Activated CD8-positive, alpha-beta memory T cell treated with anti-CD3 and anti-CD28 coated beads for 36 hours (primary cell): ENCODE measurements around the gene SLC5A1. TPM values are rescaled to one million over a fixed set of nuclear protein-coding genes. Genes with fewer than 3 reads are reported as not detected.

Source experiments
- CTCF ChIA-PET: fragments of 350-600 bp; sonication (Branson Sonifier 250); formaldehyde crosslinking; loops from one replicate; lab custom pipeline; 2021; ENCODE audit warnings: antibody characterized with exemption; lab: Charles Lee
- POLR2A ChIA-PET: fragments of 350-600 bp; sonication (Branson Sonifier 250); formaldehyde crosslinking; loops from one replicate; lab custom pipeline; 2021; ENCODE audit warnings: antibody characterized with exemption; lab: Charles Lee
- total RNA-seq, 2 experiments: library from RNA; stranded (reverse); gene quantifications; one replicate each; pipeline ENCODE4 v1.2.3, GENCODE V29; 2021

The SLC5A1 gene
- total RNA-seq = not detected

DNA sequence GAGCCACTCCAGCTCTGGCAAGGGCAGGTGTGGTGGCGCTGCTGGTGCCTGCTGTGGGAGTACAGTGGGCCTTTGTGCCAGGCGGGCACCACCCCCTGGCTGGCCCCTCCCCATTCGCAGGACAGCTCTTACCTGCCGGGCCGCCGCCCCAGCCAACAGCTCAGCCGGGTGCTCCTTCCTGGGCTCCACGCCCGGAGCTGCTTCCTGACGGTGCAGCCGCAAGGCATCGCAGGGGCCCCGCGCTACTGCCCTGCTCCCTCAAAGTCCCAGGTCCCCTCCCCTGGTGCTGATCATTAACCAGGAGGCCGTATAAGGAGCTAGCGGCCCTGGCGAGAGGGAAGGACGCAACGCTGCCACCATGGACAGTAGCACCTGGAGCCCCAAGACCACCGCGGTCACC is at the start of gene SLC5A1:
Gene SLC5A1, plus strand, starts transcription at position 338 of the 400 bp plus-strand sequence. Its CDS starts 21 bp downstream, at position 359.
- CTCF ChIA-PET = no interaction called here
- POLR2A ChIA-PET = no interaction called here

DNA sequence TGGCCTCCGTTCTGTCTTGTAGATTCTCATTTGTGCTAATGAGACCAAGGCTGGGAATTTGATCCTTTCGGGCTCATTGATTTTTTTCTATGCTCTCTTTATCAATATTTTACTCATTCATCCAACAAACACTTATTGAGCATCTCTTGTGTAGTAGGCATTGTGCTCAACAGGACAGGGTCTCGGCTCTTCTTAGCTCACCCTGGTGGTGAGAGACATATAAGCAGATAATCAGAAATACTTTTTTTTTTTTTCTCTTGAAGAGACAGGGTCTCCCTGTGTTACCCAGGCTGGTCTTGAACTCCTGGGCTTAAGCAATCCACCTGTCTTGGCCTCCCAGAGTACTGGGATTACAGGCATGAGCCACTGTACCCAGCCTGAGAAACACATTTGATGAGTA is 48.0 kb upstream of the SLC5A1 start:
- CTCF ChIA-PET = interaction anchor here (1.2 kb wide), 1 partner anchor 25 kb away, joined by 3 read pairs; no protein-coding TSS in a partner anchor
- POLR2A ChIA-PET = no interaction called here

GRCh38 chr22:31995807-31996206 is 47.3 kb upstream of the SLC5A1 start:
- CTCF ChIA-PET = no interaction called here
- POLR2A ChIA-PET = no interaction called here

GRCh38 chr22:31998784-31999385 is 44.2 kb upstream of the SLC5A1 start:
- CTCF ChIA-PET = no interaction called here
- POLR2A ChIA-PET = no interaction called here

- POLR2A ChIA-PET = no interaction called here
- CTCF ChIA-PET = no interaction called here
Measured at GRCh38 chr22:32000181-32000580, 42.9 kb upstream of the SLC5A1 start.

- CTCF ChIA-PET = no interaction called here
- POLR2A ChIA-PET = no interaction called here
Measured at GRCh38 chr22:32005453-32005852, 37.6 kb upstream of the SLC5A1 start.

DNA sequence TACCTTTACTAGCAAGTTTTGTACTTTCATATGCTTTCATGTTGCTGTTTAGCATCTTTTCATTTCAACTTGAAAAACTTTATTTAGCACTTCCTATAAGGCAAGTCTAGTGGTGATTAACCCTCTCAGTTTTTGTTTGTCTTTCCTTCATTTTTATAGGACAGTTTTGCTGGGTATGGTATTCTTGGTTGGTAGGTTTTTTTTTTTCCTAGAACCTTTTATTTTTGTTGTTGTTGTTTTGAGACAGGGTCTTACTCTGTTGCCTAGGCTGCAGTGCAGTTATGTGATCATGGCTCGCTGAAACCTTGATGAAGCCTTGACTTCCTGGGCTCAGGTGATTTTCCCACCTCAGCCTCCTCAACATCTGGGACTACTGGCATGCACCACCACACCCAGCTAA is 29.9 kb upstream of the SLC5A1 start:
- POLR2A ChIA-PET = no interaction called here
- CTCF ChIA-PET = no interaction called here

DNA sequence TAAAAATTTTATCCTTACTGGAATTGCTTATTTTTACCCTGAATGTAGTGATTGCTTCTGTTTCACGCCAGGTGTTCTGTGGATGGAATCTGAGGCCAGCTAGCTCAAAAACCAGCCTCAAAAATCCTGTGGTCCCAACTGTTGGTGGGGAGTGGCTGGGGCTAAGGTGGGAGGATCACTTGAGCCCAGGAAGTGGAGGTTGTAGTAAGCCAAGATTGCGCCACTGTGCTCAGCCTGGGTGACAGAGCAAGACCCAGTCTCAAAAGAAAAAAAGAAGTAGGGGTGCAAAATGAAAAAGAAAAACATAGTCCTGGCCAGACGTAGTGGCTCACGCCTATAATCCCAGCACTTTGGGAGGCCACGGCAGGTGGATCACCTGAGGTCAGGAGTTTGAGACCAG is 27.0 kb upstream of the SLC5A1 start:
- POLR2A ChIA-PET = no interaction called here
- CTCF ChIA-PET = no interaction called here

- POLR2A ChIA-PET = no interaction called here
- CTCF ChIA-PET = no interaction called here
Measured at GRCh38 chr22:32018056-32018455, 25.0 kb upstream of the SLC5A1 start.

- ChIA-PET CTCF (no interaction called here), POLR2A (no interaction called here)
Measured at GRCh38 chr22:32020117-32020516, 22.9 kb upstream of the SLC5A1 start.

DNA sequence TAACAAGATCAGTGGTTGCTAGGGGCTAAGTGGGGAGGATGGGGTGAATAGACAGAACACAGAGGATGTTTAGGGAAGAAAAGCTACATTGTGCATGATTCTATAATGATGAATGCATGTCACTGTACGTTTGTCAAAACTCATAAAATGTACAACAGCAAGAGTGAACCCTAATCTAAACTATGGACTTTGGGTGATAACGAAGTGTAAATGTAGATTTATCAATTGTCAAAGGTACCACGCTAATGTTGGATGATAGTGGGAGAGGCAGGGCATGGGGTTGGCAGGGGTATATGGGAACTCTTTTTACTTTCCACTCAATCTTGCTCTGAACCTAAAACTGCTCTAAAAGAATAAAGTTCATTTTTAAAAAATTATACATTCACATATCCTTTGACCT is 21.3 kb upstream of the SLC5A1 start:
- POLR2A ChIA-PET = no interaction called here
- CTCF ChIA-PET = interaction anchor here (0.7 kb wide), 1 partner anchor 29 kb away, joined by 3 read pairs; no protein-coding TSS in a partner anchor

GRCh38 chr22:32023251-32023827 is 19.7 kb upstream of the SLC5A1 start:
- CTCF ChIA-PET = no interaction called here
- POLR2A ChIA-PET = no interaction called here

GRCh38 chr22:32024796-32025195 is 18.3 kb upstream of the SLC5A1 start:
- ChIA-PET POLR2A (no interaction called here), CTCF (no interaction called here)

DNA sequence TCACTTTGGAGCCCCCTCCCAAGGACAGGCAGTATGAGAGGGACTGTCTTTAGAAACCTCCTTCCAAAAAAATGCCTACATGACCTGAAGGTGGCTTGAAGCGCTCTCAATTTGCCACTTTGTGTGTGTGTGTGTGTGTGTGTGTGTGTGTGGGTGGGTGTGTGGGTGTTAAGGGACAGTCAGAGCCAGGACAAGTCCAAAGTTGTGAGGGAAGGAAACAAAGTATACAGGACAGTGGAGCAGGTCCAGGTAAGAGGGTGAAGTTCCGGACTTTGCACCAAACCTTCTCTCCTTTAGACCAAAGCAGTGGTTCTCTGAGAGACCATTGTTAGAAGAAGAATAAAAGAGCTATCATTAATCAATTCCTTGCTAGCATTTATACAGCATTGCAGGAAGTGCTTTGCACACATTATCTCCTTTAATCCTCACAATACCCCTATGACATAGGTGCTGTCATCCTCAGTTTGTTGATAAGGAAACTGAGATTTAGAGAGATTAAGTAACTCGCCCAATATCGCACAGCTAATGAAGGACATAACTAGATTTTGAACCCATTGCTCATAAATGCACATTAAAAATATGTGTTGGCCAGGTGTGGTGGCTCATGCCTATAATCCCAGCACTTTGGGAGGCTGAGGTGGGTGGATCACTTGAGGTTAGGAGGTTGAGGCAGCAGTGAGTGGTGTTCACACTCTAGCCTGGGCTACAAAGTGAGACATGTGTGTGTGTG is 12.4 kb upstream of the SLC5A1 start:
- CTCF ChIA-PET = no interaction called here

GRCh38 chr22:32031466-32031865 is 11.6 kb upstream of the SLC5A1 start:
- ChIA-PET CTCF (no interaction called here), POLR2A (no interaction called here)

More for the DNA sequence above, 12.4 kb upstream of the SLC5A1 start:
- POLR2A ChIA-PET = no interaction called here

- CTCF ChIA-PET = no interaction called here
- POLR2A ChIA-PET = no interaction called here
Measured at GRCh38 chr22:32034275-32034674, 8.8 kb upstream of the SLC5A1 start.

GRCh38 chr22:32037236-32037635 is 5.8 kb upstream of the SLC5A1 start:
- ChIA-PET CTCF (no interaction called here), POLR2A (no interaction called here)

GRCh38 chr22:32040324-32040904 is 2.6 kb upstream of the SLC5A1 start:
- ChIA-PET CTCF (no interaction called here), POLR2A (no interaction called here)

- POLR2A ChIA-PET = no interaction called here
- CTCF ChIA-PET = no interaction called here
Measured at GRCh38 chr22:32043391-32043790, 330 bp downstream of the SLC5A1 start.

GRCh38 chr22:32044477-32044876 is 1.4 kb downstream of the SLC5A1 start:
- CTCF ChIA-PET = no interaction called here

GRCh38 chr22:32044913-32045312 is 1.9 kb downstream of the SLC5A1 start:
- ChIA-PET POLR2A (no interaction called here), CTCF (no interaction called here)

More at GRCh38 chr22:32044477-32044876, 1.4 kb downstream of the SLC5A1 start:
- POLR2A ChIA-PET = no interaction called here
